A549 (cell line): ENCODE data around the gene TEPSIN.

ENCODE experiments used
- CEBPB ChIP-seq, 2 experiments: fragments of >200 bp in 1 of 2; sonication (Bioruptor Twin) in 1 of 2; formaldehyde crosslinking in 1 of 2; IDR thresholded peaks; 2 replicates each; pipeline ENCODE4 v1.6.1; 2012 to 2016
- CHD4 ChIP-seq: fragments of 200-600 bp; sonication (generic); IDR thresholded peaks from 2 replicates; pipeline ENCODE4 v1.6.1; 2016; ENCODE audit warnings: antibody characterized with exemption, mild to moderate bottlenecking, borderline replicate concordance
- CTCF ChIP-seq: fragments of >200 bp; sonication (Bioruptor Twin); formaldehyde crosslinking; IDR thresholded peaks from 3 replicates; pipeline ENCODE4 v1.5.1; 2016
- EP300 ChIP-seq, 2 experiments: fragments of >200 bp; sonication (Bioruptor Twin); formaldehyde crosslinking; IDR thresholded peaks; 2 replicates in 1 of 2; 3 replicates in 1 of 2; pipeline ENCODE4 v1.6.1; 2016 to 2017
- ESRRA ChIP-seq: fragments of 150-350 bp; IDR thresholded peaks from 2 replicates; pipeline ENCODE4 v1.6.1; 2014; ENCODE audit warnings: mild to moderate bottlenecking, low read length, borderline replicate concordance
- HOXA7 ChIP-seq: fragments of 250-450 bp; sonication (Bioruptor Pico); IDR thresholded peaks from 2 replicates; pipeline ENCODE4 v1.5.0; 2020; ENCODE audit warnings: mild to moderate bottlenecking, moderate library complexity
- HOXB5 ChIP-seq: fragments of 250-450 bp; sonication (Bioruptor Pico); IDR thresholded peaks from 2 replicates; pipeline ENCODE4 v1.5.0; 2020; ENCODE audit warnings: mild to moderate bottlenecking, moderate library complexity
- MAZ ChIP-seq: fragments of 150-350 bp; IDR thresholded peaks from 2 replicates; pipeline ENCODE4 v1.6.1; 2014; ENCODE audit warnings: antibody characterized with exemption, low read depth, low read length, borderline replicate concordance
- POLR2A ChIP-seq: IDR thresholded peaks from 2 replicates; pipeline ENCODE4 v1.6.1; 2012; ENCODE audit warnings: mild to moderate bottlenecking, low read length
- RCOR1 ChIP-seq: fragments of 150-350 bp; IDR thresholded peaks from 2 replicates; pipeline ENCODE4 v1.6.1; 2014; ENCODE audit warnings: antibody characterized with exemption, low read length, low read depth
- SMC3 ChIP-seq: fragments of >200 bp; sonication (Bioruptor Twin); formaldehyde crosslinking; IDR thresholded peaks from 3 replicates; pipeline ENCODE4 v1.6.1; 2018; ENCODE audit warnings: inconsistent platforms
- TF ChIP-seq, protein P1 (sequence below): IDR thresholded peaks from 2 replicates; pipeline ENCODE4 v1.6.1; 2012
- TF ChIP-seq, protein P2 (sequence below): IDR thresholded peaks from 2 replicates; pipeline ENCODE4 v1.6.1; 2012
- TF ChIP-seq, protein P3 (sequence below): IDR thresholded peaks from 2 replicates; pipeline ENCODE4 v1.6.1; 2012; ENCODE audit warnings: low read depth, borderline replicate concordance

DNA sequence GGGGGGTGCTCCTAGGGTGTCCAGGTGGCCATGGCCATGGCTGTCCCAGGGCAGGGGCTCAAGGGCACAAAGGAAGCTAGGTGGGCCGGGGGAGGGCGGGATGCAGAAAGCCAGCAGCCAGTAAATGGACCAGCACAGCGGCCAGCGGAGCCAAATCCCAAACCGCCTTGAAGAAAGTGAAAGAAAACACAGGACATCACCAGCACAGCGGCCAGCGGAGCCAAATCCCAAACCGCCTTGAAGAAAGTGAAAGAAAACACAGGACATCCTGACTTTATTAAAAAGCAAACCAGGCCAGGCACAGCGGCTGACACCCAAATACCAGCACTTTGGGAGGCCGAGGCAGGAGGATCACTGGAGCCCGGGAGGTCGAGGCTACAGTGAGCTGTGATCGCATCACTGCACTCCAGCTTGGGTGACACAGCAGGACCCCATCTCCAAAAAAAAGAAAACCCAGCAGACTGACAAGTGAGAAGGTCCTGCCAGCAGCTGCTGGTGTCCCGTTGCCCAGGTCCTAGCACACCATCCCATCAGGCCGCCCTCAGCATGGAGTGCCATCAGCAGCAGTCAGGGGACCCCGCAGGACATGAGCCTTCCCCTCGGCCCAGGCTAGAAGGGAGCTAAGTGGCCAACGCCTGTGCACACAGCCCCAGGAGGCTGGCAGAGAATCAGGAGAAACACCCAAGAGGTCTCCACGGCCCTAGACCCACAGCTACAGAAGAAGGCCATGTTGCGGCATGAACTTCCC is 39.3 kb upstream of the TEPSIN start:
- TF ChIP-seq CTCF (no peak), CEBPB (IDR thresholded peaks at IDR 0.05) (no peak), HOXA7 (CRISPR knock-in tag) (no peak), RCOR1 (no peak), ESRRA (no peak), HOXB5 (no peak), EP300 (IDR thresholded peaks at IDR 0.05) (no peak), CHD4 (no peak), POLR2A (no peak), SMC3 (no peak), MAZ (no peak)
- TF ChIP-seq, protein P1, sequence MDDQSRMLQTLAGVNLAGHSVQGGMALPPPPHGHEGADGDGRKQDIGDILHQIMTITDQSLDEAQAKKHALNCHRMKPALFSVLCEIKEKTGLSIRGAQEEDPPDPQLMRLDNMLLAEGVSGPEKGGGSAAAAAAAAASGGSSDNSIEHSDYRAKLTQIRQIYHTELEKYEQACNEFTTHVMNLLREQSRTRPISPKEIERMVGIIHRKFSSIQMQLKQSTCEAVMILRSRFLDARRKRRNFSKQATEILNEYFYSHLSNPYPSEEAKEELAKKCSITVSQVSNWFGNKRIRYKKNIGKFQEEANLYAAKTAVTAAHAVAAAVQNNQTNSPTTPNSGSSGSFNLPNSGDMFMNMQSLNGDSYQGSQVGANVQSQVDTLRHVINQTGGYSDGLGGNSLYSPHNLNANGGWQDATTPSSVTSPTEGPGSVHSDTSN, result no peak
- TF ChIP-seq, protein P2, sequence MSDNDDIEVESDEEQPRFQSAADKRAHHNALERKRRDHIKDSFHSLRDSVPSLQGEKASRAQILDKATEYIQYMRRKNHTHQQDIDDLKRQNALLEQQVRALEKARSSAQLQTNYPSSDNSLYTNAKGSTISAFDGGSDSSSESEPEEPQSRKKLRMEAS, result no peak
- TF ChIP-seq, protein P3, sequence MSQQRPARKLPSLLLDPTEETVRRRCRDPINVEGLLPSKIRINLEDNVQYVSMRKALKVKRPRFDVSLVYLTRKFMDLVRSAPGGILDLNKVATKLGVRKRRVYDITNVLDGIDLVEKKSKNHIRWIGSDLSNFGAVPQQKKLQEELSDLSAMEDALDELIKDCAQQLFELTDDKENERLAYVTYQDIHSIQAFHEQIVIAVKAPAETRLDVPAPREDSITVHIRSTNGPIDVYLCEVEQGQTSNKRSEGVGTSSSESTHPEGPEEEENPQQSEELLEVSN, result no peak
